NK-92 (cell line): ENCODE data around the gene TRAPPC12.
"Not testable (repeated sequence)": the region's sequence is repeated elsewhere in the genome, so short reads cannot be mapped to it uniquely, and the experiment has no call there.

Source experiments
- DNase-seq: peaks from one replicate; lab custom pipeline; 2025; ENCODE audit not compliant: unreplicated experiment; lab: John Stamatoyannopoulos, UW

TRAPPC12 gene

DNA sequence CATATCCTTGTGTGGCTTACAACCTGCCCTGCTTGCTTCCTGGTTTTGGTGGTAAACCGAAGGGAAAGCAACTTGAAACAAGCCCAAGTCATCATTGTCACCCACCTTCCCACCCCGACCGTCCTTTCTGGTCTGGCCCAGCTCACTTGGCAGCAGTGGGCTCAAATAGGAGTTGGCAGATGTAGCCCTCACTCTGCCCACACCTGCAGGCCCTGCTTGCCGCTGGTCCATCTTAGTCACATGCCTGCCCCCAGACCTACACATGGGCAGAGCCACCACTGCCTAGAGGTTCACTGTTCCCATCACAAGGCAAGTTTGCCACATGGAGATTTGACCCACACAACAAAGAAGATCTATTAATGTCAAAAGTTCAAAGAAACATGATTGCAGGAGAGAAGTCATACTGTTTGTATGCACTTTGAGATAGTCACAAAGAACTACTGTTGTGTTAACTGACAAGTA lies 11.2 kb upstream of the TRAPPC12 start:
- no peak for DNase-seq

DNA sequence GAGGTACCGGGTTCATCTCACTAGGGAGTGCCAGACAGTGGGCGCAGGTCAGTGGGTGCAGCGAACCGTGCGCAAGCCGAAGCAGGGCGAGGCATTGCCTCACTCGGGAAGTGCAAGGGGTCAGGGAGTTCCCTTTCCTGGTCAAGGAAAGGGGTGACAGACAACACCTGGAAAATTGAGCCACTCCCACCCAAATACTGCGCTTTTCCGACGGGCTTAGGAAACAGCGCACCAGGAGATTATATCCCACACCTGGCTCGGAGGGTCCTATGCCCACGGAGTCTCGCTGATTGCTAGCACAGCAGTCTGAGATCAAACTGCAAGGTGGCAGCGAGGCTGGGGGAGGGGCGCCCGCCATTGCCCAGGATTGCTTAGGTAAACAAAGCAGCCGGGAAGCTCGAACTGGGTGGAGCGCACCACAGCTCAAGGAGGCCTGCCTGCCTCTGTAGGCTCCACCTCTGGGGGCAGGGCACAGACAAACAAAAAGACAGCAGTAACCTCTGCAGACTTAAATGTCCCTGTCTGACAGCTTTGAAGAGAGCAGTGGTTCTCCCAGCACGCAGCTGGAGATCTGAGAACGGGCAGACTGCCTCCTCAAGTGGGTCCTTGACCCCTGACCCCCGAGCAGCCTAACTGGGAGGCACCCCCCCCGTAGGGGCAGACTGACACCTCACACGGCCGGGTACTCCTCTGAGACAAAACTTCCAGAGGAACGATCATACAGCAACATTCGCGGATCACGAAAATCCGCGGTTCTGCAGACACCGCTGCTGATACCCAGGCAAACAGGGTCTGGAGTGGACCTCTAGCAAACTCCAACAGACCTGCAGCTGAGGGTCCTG lies 9.9 kb upstream of the TRAPPC12 start:
- DNase-seq: not testable (repeated sequence)

DNA sequence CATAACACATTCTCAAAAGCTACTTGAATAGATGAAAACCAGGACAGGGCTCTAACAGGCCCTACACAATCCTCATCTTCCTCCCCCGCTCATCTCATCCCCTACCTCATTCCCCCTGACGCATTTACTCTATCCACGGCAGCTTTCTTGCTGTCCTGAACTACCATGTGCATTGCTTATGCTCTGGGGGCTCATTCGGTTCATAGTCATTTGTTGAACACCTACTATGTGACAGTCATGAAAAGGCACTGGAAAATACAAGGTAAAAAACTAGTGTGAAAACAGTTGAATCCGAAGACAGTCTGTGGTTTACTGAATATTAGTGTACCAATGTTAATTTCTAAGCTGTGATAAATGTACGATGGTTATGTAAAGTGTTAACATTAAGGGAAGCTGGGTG lies 2.7 kb upstream of the TRAPPC12 start:
- DNase-seq: no peak

DNA sequence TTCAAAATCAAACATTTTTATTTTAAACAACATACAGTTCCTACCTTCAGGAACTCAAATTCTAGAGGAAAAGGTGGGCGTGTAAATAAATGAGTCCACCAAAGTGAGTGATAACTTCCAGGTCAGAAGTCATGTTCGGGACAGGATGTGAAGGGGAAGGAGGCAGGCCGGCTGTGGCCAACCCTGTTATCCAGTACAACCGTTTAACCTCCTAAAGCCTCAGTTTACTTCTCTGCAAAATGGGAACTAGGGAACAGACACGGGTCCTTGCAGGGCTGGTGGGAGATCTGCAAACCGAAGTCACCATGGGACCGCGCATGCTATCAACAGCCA lies 2.2 kb upstream of the TRAPPC12 start:
- DNase-seq: no peak

DNA sequence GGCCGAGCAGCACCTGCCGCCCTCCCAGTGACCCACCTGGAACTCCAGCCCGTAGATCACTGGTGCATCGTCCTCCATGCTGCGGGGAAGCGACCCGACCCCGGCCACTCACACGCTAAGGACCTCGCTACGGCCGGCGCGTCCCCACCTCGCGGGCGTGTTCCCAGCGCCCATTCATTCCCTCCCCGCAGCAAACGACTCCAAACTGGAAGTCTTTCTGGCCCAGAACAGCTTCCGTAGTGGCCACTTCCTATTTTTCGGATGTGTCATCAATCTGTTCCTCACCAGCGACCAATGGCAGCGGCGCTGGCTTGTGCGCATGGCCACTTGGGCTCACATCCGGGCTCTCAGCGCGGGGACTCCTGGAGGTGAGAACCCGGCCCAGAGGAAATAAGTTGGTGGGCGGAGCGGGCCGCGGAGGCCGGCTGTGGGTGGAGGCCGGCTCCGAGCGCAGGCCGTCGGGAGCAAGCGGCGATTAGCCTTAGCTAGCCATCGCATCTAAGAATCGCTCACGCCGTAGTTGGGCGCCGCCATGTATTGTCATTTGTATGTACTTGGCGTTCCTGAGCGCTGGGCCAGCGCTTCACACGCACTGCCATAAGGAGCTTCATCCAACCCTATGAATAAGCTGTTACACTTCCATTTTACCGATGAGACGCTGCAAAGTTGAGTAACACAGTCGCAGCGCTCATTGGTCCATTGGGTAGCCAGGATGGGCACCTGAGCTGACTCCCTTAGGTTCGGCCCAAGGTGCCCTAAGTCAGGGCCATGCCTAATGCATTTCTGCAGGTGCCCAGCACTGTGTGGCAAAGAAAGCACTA lies 1.7 kb upstream of the TRAPPC12 start, which contains the start of gene EIPR1:
Gene EIPR1 (minus strand): TSS at position 207 of the 821 bp plus-strand sequence. CDS start 129 bp downstream, at position 78.
- peak; percentile 62 for DNase-seq

GRCh38 chr2:3379339-3379646 lies 201 bp upstream of the TRAPPC12 start:
- DNase-seq: no peak

GRCh38 chr2:3386448-3386958 lies 7.0 kb downstream of the TRAPPC12 start:
- DNase-seq: no peak

DNA sequence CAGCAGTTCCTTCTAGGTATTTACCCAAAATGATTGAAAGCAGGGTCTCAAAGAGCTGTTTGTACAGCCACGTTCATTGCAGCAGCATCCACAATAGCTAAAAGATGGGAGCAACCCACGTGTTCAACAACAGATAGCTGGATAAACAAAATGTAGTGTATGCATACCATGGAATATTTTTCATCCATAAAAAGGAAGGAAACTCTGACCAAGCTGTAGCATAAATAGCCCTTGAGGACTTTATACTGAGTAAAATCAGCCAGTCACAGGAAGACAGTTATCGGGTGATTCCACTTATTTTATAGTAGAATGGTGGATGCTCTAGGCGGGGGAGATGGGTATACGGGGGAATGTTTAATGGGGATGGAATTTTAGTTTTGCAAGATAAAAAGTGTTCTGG lies 7.5 kb downstream of the TRAPPC12 start:
- DNase-seq: no peak

- no peak for DNase-seq
Observed at GRCh38 chr2:3387644-3388411, 8.3 kb downstream of the TRAPPC12 start.

GRCh38 chr2:3388412-3388738 lies 8.9 kb downstream of the TRAPPC12 start:
- DNase-seq: no peak

DNA sequence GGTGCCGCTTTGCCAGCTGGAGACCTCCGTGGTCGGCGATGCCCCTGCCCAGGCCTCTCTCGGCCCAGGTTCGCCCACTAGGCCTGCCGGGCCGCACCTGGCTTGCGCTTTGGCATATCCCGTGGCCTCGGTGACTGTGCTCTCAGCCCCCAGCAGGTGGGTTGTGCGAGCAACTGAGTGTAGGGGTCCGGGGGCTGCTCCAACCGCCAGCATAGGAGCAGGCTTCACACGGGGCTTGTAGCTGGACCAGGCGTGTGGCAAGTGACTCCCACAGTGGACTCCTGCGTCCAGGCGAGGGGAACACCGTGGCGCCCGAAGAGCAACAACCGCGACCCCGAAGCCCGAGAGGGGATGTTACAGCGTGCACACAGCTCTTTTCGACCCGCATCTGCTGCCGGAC lies 9.7 kb downstream of the TRAPPC12 start:
- no peak for DNase-seq

DNA sequence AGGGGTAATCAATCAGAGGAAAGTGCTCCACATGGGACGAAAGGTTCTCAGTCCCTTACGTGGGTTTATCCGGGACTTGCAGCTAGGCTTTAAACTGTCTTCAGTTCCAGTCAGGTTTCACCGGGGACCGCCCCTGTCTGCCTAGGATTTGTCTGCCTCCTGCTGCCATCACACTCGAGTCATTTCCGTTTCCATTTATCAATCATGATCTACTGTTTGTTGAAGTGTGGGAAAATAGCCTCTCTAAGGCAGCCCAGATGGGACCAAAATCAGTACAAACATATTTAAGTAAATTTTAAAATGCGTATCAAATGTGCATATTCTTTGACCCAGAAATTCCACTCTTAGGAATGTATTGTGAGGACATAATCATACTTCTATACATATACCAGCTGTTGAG lies 10.5 kb downstream of the TRAPPC12 start:
- no peak for DNase-seq

DNA sequence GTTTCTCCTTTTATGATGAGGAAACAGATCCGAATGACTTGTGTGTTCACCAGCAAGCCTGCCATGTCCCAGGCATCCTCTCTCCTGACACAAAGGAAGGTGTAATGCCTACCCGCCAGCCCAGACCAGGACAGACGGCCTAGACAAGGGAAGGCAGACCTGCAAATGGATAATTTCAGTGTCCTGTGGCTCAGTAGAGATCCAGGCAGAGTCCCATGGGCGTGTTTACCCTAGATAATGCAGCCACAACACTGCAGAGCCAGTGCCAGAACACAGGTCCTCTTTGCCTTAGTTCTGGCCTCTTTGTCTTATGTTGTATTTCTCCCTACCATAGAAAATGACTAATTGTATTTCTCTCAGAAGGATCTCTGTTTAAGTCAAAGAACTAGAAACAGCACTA lies 12.7 kb downstream of the TRAPPC12 start:
- DNase-seq: no peak

DNA sequence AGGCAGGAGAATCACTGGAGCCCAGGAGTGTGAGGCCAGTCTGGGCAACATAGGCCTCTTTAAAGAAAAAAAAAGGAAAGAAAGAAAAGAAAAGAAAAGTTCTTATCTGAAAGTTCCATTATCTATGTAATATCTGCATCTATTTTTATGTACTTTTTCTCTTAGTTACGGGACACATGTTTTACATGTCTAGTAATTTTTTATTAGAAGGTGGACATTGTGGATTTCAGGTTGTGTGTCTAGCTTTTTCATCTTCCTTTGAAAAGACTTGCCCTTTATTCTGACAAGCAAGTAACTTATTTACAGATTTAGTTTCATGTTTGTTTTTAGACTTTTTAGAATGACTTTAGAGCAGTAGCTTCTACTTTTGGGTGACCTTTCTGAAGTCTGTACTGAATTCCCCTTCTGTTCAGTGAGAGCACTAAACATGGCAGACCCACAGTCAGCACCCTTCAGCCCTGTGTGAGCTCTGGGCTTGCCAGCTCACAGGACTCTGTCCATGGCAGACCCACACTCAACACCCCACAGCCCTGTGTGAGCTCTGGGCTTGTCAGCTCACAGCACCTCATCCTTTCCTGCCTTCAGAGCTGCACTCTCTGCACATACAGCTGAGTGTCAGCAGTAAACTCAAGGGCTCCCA lies 17.5 kb downstream of the TRAPPC12 start:
- DNase-seq: no peak

DNA sequence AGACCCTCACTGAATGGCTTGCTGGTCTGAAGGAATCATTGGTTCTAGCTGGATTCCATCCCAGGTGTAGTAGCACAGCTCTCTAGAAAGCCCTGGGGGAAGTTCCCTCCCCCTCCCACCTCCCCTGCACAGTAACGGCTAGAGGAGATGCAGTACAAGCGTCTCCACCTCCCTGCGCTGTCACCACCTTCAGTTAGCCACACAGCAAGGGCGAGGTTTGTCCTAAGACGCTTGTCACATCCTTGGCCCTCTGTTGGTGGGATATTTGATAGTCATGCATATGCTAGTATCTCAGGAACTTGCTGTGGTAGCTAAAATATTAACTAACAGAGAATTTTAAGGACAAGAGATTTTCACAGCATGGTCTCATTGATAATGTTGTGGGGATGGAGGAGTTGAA lies 19.4 kb downstream of the TRAPPC12 start:
- DNase-seq: no peak

DNA sequence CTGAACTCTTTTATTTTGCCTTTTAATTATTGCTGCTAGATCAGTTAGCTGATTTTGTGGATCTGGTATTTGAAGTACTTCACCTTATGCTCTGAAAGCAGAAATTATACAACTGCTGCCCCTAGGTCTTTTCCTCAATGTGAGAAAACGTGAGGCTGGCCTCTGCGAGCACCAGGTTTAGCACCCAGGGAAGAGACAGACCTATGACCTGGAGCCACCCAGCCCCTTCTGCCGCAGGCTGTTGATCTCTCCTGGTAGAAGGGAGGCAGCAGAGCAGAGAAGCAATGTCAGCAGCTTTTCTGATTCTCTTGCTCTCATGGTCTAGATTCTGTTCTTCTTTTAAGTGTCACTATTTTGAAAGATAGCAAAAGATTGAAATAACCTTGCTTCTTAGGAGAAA lies 19.9 kb downstream of the TRAPPC12 start:
- DNase-seq: no peak

DNA sequence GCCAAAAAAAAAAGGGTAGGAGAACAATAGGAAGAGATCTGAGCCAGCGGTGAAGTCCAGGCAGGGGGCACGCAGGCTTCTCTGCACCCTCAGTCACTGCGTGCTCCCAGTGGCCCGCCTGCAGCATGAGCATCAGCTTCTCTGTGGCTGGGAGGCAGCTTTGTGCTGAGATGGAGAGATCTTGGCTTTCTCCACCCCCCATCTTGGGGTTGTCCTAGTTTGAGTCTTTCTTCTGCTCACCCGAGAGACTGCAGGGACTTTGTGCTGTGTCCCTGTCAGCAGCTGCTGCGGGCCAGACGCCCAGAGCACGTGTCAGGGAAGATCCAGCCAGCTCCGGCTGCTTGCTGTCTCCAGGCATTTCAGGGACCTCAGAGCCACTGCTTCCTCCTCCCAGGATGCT lies 20.3 kb downstream of the TRAPPC12 start:
- no peak for DNase-seq

GRCh38 chr2:3403587-3404334 lies 24.3 kb downstream of the TRAPPC12 start:
- DNase-seq: no peak

GRCh38 chr2:3404349-3404894 lies 24.9 kb downstream of the TRAPPC12 start:
- DNase-seq: no peak

- DNase-seq: no peak
Observed at GRCh38 chr2:3405307-3405706, 25.8 kb downstream of the TRAPPC12 start.
